IMR-90 (cell line): Measurements from ENCODE around the gene CREB5. TPM values are rescaled to one million over a fixed set of nuclear protein-coding genes. Genes with fewer than 3 reads are reported as not detected.

ENCODE experiments used
- ATAC-seq: fragments of 200-7000 bp; cut with Tn5 transposase; 2 replicates; pipeline ENCODE4 v1.9.1; 2020; ENCODE audit warnings: low read depth, mild to moderate bottlenecking, moderate library complexity
- BruUV-seq: library from RNA; stranded (reverse); fragments of 400-500 nt; replicated peaks from 2 replicates; lab custom pipeline; 2021; lab: Mats Ljungman, UMichigan
- CTCF ChIA-PET: fragments of 300-600 bp; formaldehyde crosslinking; extraction: SDS; loops from one replicate; lab custom pipeline; 2021; ENCODE audit warnings: antibody characterized with exemption; lab: Yijun Ruan, JAX
- POLR2A ChIA-PET: fragments of 300-600 bp; sonication (Branson Sonifier 250); formaldehyde crosslinking; loops from one replicate; lab custom pipeline; 2022; ENCODE audit warnings: antibody characterized with exemption; ENCODE audit not compliant: unreplicated experiment; lab: Charles Lee
- DNase-seq: peaks from one replicate; pipeline ENCODE4 v3.0.0; 2013
- H2AFZ ChIP-seq: replicated peaks from 2 replicates; pipeline ENCODE3; 2013; ENCODE audit warnings: low read length, mild to moderate bottlenecking; ENCODE audit not compliant: poor library complexity
- H2AK5ac ChIP-seq: 2 replicates; pipeline ENCODE4 v1.6.1; 2013; ENCODE audit warnings: low read depth, low read length, inconsistent platforms
- H2AK9ac ChIP-seq: replicated peaks from 2 replicates; pipeline ENCODE3; 2013; ENCODE audit warnings: mild to moderate bottlenecking, low read depth, low read length, moderate library complexity; ENCODE audit not compliant: poor library complexity
- H2BK120ac ChIP-seq: 2 replicates; pipeline ENCODE4 v1.6.1; 2013; ENCODE audit warnings: low read depth, low read length, inconsistent platforms
- H2BK15ac ChIP-seq: 3 replicates; pipeline ENCODE4 v1.6.1; 2013; ENCODE audit warnings: low read depth, low read length, inconsistent platforms
- H2BK20ac ChIP-seq: 2 replicates; pipeline ENCODE4 v1.6.1; 2013; ENCODE audit warnings: low read depth, mild to moderate bottlenecking, inconsistent platforms, low read length, moderate library complexity
- H2BK5ac ChIP-seq: 2 replicates; pipeline ENCODE4 v1.6.1; 2013; ENCODE audit warnings: mild to moderate bottlenecking, low read depth, low read length, inconsistent platforms; ENCODE audit not compliant: poor library complexity, severe bottlenecking
- H3K14ac ChIP-seq: replicated peaks from 2 replicates; pipeline ENCODE4 v1.6.1; 2013; ENCODE audit warnings: low read depth, low read length, inconsistent platforms
- H3K18ac ChIP-seq: 2 replicates; pipeline ENCODE4 v1.6.1; 2013; ENCODE audit warnings: low read depth, low read length, control low read depth
- H3K23ac ChIP-seq: 2 replicates; pipeline ENCODE4 v1.6.1; 2013; ENCODE audit warnings: low read depth, low read length, inconsistent platforms
- H3K27ac ChIP-seq: 2 replicates; pipeline ENCODE4 v1.5.1; 2013; ENCODE audit warnings: mild to moderate bottlenecking, control low read depth, low read length; ENCODE audit not compliant: insufficient read depth
- H3K27me3 ChIP-seq: 2 replicates; pipeline ENCODE4 v1.6.1; 2013; ENCODE audit warnings: low read length; ENCODE audit not compliant: control insufficient read depth, insufficient read depth
- H3K36me3 ChIP-seq: 2 replicates; pipeline ENCODE4 v1.6.1; 2013; ENCODE audit warnings: low read length, mixed read lengths; ENCODE audit not compliant: control insufficient read depth, insufficient read depth
- H3K4ac ChIP-seq: 2 replicates; pipeline ENCODE4 v1.6.1; 2013; ENCODE audit warnings: low read depth, low read length, inconsistent platforms
- H3K4me1 ChIP-seq: 2 replicates; pipeline ENCODE4 v1.6.1; 2013; ENCODE audit warnings: low read length, mixed read lengths; ENCODE audit not compliant: control insufficient read depth, insufficient read depth
- H3K4me2 ChIP-seq: 2 replicates; pipeline ENCODE4 v1.6.1; 2013; ENCODE audit warnings: low read depth, mild to moderate bottlenecking, control low read depth, low read length, moderate library complexity
- H3K4me3 ChIP-seq: 2 replicates; pipeline ENCODE4 v1.5.1; 2013; ENCODE audit warnings: low read depth, mild to moderate bottlenecking, control low read depth, low read length, moderate library complexity; ENCODE audit not compliant: insufficient read depth
- H3K56ac ChIP-seq: 2 replicates; pipeline ENCODE4 v1.6.1; 2013; ENCODE audit warnings: low read length, inconsistent platforms; ENCODE audit not compliant: insufficient read depth; ENCODE audit errors: extremely low read depth
- H3K79me1 ChIP-seq, 2 experiments: 2 replicates each; pipeline ENCODE4 v1.6.1; 2013; ENCODE audit warnings: low read length in 2 of 2, inconsistent platforms in 1 of 2, low read depth in 1 of 2
- H3K9ac ChIP-seq: 2 replicates; pipeline ENCODE4 v1.6.1; 2013; ENCODE audit warnings: low read depth, low read length, control low read depth
- H3K9me1 ChIP-seq: 2 replicates; pipeline ENCODE4 v1.6.1; 2013; ENCODE audit warnings: low read length, inconsistent platforms; ENCODE audit not compliant: insufficient read depth
- H3K9me3 ChIP-seq: 2 replicates; pipeline ENCODE4 v1.6.1; 2013; ENCODE audit warnings: low read length; ENCODE audit not compliant: control insufficient read depth, insufficient read depth
- H4K20me1 ChIP-seq: 2 replicates; pipeline ENCODE4 v1.6.1; 2013; ENCODE audit warnings: low read length, inconsistent platforms; ENCODE audit not compliant: insufficient read depth
- H4K5ac ChIP-seq: 2 replicates; pipeline ENCODE4 v1.6.1; 2013; ENCODE audit warnings: mild to moderate bottlenecking, low read depth, low read length, control low read depth
- H4K8ac ChIP-seq, 2 experiments: 2 replicates each; pipeline ENCODE4 v1.6.1; 2013; ENCODE audit warnings: low read depth in 2 of 2, low read length in 2 of 2, control low read depth in 1 of 2, inconsistent platforms in 1 of 2
- H4K91ac ChIP-seq: 2 replicates; pipeline ENCODE4 v1.6.1; 2013; ENCODE audit warnings: low read depth, low read length, inconsistent platforms; ENCODE audit not compliant: insufficient read depth
- ELK1 ChIP-seq: fragments of 150-350 bp; IDR thresholded peaks from 2 replicates; pipeline ENCODE4 v1.6.1; 2016; ENCODE audit warnings: low read depth, mild to moderate bottlenecking, low read length, moderate library complexity, borderline replicate concordance
- FOS ChIP-seq: fragments of 150-350 bp; IDR thresholded peaks from 2 replicates; pipeline ENCODE4 v1.6.1; 2016; ENCODE audit warnings: low read depth, low read length
- MAFK ChIP-seq: IDR thresholded peaks from 2 replicates; pipeline ENCODE4 v1.6.1; 2012; ENCODE audit warnings: low read depth, low read length, improper control_type of control experiment
- NFE2L2 ChIP-seq: fragments of 150-350 bp; IDR thresholded peaks from 2 replicates; pipeline ENCODE4 v1.6.1; 2016; ENCODE audit warnings: low read depth, mild to moderate bottlenecking, low read length
- RAD21 ChIP-seq: IDR thresholded peaks from 2 replicates; pipeline ENCODE4 v1.6.1; 2012; ENCODE audit warnings: low read length, improper control_type of control experiment
- RCOR1 ChIP-seq: IDR thresholded peaks from 2 replicates; pipeline ENCODE4 v1.6.1; 2012; ENCODE audit warnings: mild to moderate bottlenecking, low read length, improper control_type of control experiment; ENCODE audit not compliant: insufficient replicate concordance
- WGBS, 2 experiments: methylation state at CpG; one replicate each; pipeline versions ENCODE4 v1.1.5 to v1.1.7; 2013; ENCODE audit warnings: missing lambda C conversion rate in 2 of 2; ENCODE audit not compliant: insufficient read length in 1 of 2; ENCODE audit errors: extremely low coverage in 2 of 2; 5-methylcytosine and 5-hydroxymethylcytosine counted together
- dilution Hi-C: fragments of 300-500 bp; cut with HindIII; formaldehyde crosslinking; loops from one replicate; pipeline ENCODE4 v1.14.3; 2018; ENCODE audit warnings: low sequenced_read_pairs; ENCODE audit not compliant: unreplicated experiment
- in situ Hi-C: fragments of 300-500 bp; cut with MboI; formaldehyde crosslinking; loops from 3 replicates; pipeline ENCODE4 v1.14.3; 2019; ENCODE audit warnings: low sequenced_read_pairs, inconsistent platforms, mixed read lengths
- intact Hi-C: fragments of 100-400 bp; cut with micrococcal nuclease; formaldehyde crosslinking; loops from 2 replicates; pipeline ENCODE4 v1.10.0; 2022
- polyA plus RNA-seq, 3 experiments: library from polyadenylated mRNA; depleted of rRNA; stranded (reverse); fragments of >200 nt; gene quantifications; 2 replicates each; pipeline ENCODE4 v1.2.3, GENCODE V29; 2012; ENCODE audit warnings: low replicate concordance in 1 of 3
- total RNA-seq: library from RNA; depleted of rRNA; stranded (reverse); fragments of >200 nt; gene quantifications from 2 replicates; pipeline ENCODE4 v1.2.3, GENCODE V29; 2012

CREB5 gene
- total and polyA plus RNA-seq, 2 of the 4 experiments (the other 2 are of a cell fraction) = 7.3 to 13.1 TPM

- H2BK20ac ChIP-seq = no peak overlapping the region
- H3K36me3 ChIP-seq = no peaks in the 10 kb centered on the region
- H4K91ac ChIP-seq = no peak overlapping the region
- H3K9ac ChIP-seq = no peak overlapping the region
- H2AK5ac ChIP-seq = no peak overlapping the region
- no peak overlapping the region for H2BK120ac ChIP-seq
- intact Hi-C loops = no loop called here
- no peak overlapping the region for H3K14ac ChIP-seq
- no peak overlapping the region for H3K4me2 ChIP-seq
- no peak overlapping the region for H4K5ac ChIP-seq
- H3K9me3 ChIP-seq = no peaks in the 10 kb centered on the region
- TF ChIP-seq NFE2L2 (no peak), RCOR1 (no peak), ELK1 (no peak), MAFK (no peak), RAD21 (no peak), FOS (no peak)
- H2AFZ ChIP-seq = no peak overlapping the region
- no peak overlapping the region for H3K23ac ChIP-seq
- ATAC-seq = no peak
- no peak overlapping the region for H3K4me3 ChIP-seq
- dilution Hi-C loops = no loop called here
- no peak overlapping the region for H3K27ac ChIP-seq
- H4K20me1 ChIP-seq = no peaks in the 10 kb centered on the region
- H2BK5ac ChIP-seq = no peak overlapping the region
- BruUV-seq = no TSS peak
- peaks cover 4% of the 10 kb centered on the region for H3K4me1 ChIP-seq
- no peak overlapping the region for H3K56ac ChIP-seq
- no peak overlapping the region for H2AK9ac ChIP-seq
- H3K79me1 ChIP-seq = no peaks in the 10 kb centered on the region
- H4K8ac ChIP-seq = no peak overlapping the region
- in situ Hi-C loops = no loop called here
- ChIA-PET POLR2A (no interaction called here), CTCF (no interaction called here)
- no peak for DNase-seq
- H3K4ac ChIP-seq = no peak overlapping the region
- no peaks in the 10 kb centered on the region for H3K9me1 ChIP-seq
- no peak overlapping the region for H2BK15ac ChIP-seq
- no peak overlapping the region for H3K18ac ChIP-seq
- no CpG with 5 or more reads among the region's 2 CpGs for WGBS, 2 experiments
- H3K27me3 ChIP-seq = no peaks in the 10 kb centered on the region
These were observed 219.7 kb downstream of the CREB5 start for GRCh38 chr7:28631995-28632394.
